Measurements from ENCODE around the gene FNDC10.

FNDC10 gene

GRCh38 chr1:1573843-1574720 lies 25.9 kb downstream of the FNDC10 start:
- Histone ChIP-seq H3K4me1 (ENCODE audit: control insufficient read depth, insufficient read depth, low read length) (0 out of 2 replicates have a peak, but pooled peaks cover 4% of the 10 kb centered on the region), H3K9ac (ENCODE audit: low read depth, low read length) (peak overlapping the region; percentile 97), H3K27me3 (ENCODE audit: control insufficient read depth, insufficient read depth, low read length) (no peaks in the 10 kb centered on the region; the same call in 1 of the 2 replicates), H3K36me3 (ENCODE audit: control insufficient read depth, insufficient read depth, low read length) (peaks cover 20% of the 10 kb centered on the region), H3K9me3 (ENCODE audit: control insufficient read depth, insufficient read depth, low read length) (no peaks in the 10 kb centered on the region), H3K27ac (ENCODE audit: low read depth, low read length) (peak overlapping the region; percentile 98), H3K4me3 (ENCODE audit: low read depth, low read length) (peak overlapping the region; percentile 91)

GRCh38 chr1:1569341-1569740 lies 30.6 kb downstream of the FNDC10 start:
- Histone ChIP-seq H3K36me3 (ENCODE audit: control insufficient read depth, insufficient read depth, low read length) (peaks cover 34% of the 10 kb centered on the region), H3K4me3 (ENCODE audit: low read depth, low read length) (no peak overlapping the region), H3K4me1 (ENCODE audit: control insufficient read depth, insufficient read depth, low read length) (peaks cover 11% of the 10 kb centered on the region; the same call in 1 of the 2 replicates), H3K9me3 (ENCODE audit: control insufficient read depth, insufficient read depth, low read length) (no peaks in the 10 kb centered on the region), H3K27ac (ENCODE audit: low read depth, low read length) (no peak overlapping the region), H3K27me3 (ENCODE audit: control insufficient read depth, insufficient read depth, low read length) (no peaks in the 10 kb centered on the region), H3K9ac (ENCODE audit: low read depth, low read length) (no peak overlapping the region)

- Histone ChIP-seq H3K4me3 (ENCODE audit: low read depth, low read length) (no peak overlapping the region), H3K9ac (ENCODE audit: low read depth, low read length) (no peak overlapping the region), H3K27ac (ENCODE audit: low read depth, low read length) (peak overlapping the region; percentile 77), H3K4me1 (ENCODE audit: control insufficient read depth, insufficient read depth, low read length) (peaks cover 11% of the 10 kb centered on the region; the same call in 1 of the 2 replicates), H3K36me3 (ENCODE audit: control insufficient read depth, insufficient read depth, low read length) (peaks cover 47% of the 10 kb centered on the region), H3K9me3 (ENCODE audit: control insufficient read depth, insufficient read depth, low read length) (no peaks in the 10 kb centered on the region), H3K27me3 (ENCODE audit: control insufficient read depth, insufficient read depth, low read length) (no peaks in the 10 kb centered on the region)
These were observed 32.0 kb downstream of the FNDC10 start for GRCh38 chr1:1567891-1568291.

GRCh38 chr1:1567152-1567875 lies 32.6 kb downstream of the FNDC10 start:
- peak overlapping the region; percentile 31 for H3K27ac ChIP-seq (ENCODE audit: low read depth, low read length)
- peaks cover 51% of the 10 kb centered on the region for H3K36me3 ChIP-seq (ENCODE audit: control insufficient read depth, insufficient read depth, low read length)
- H3K27me3 ChIP-seq (ENCODE audit: control insufficient read depth, insufficient read depth, low read length), result no peaks in the 10 kb centered on the region
- H3K9ac ChIP-seq (ENCODE audit: low read depth, low read length), result no peak overlapping the region
- H3K4me1 ChIP-seq (ENCODE audit: control insufficient read depth, insufficient read depth, low read length), result peaks cover 11% of the 10 kb centered on the region; the same call in 1 of the 2 replicates
- no peak overlapping the region; the same call in 1 of the 2 replicates for H3K4me3 ChIP-seq (ENCODE audit: low read depth, low read length)
- H3K9me3 ChIP-seq (ENCODE audit: control insufficient read depth, insufficient read depth, low read length), result no peaks in the 10 kb centered on the region

GRCh38 chr1:1565340-1565739 lies 34.6 kb downstream of the FNDC10 start:
- Histone ChIP-seq H3K27me3 (ENCODE audit: control insufficient read depth, insufficient read depth, low read length) (no peaks in the 10 kb centered on the region), H3K4me1 (ENCODE audit: control insufficient read depth, insufficient read depth, low read length) (peaks cover 11% of the 10 kb centered on the region; the same call in 1 of the 2 replicates), H3K9me3 (ENCODE audit: control insufficient read depth, insufficient read depth, low read length) (no peaks in the 10 kb centered on the region), H3K9ac (ENCODE audit: low read depth, low read length) (no peak overlapping the region), H3K27ac (ENCODE audit: low read depth, low read length) (no peak overlapping the region), H3K36me3 (ENCODE audit: control insufficient read depth, insufficient read depth, low read length) (peaks cover 58% of the 10 kb centered on the region), H3K4me3 (ENCODE audit: low read depth, low read length) (no peak overlapping the region)

GRCh38 chr1:1564268-1564667 lies 35.7 kb downstream of the FNDC10 start:
- H3K36me3 ChIP-seq (ENCODE audit: control insufficient read depth, insufficient read depth, low read length), result peaks cover 50% of the 10 kb centered on the region
- H3K9me3 ChIP-seq (ENCODE audit: control insufficient read depth, insufficient read depth, low read length), result no peaks in the 10 kb centered on the region
- peaks cover 11% of the 10 kb centered on the region; the same call in 1 of the 2 replicates for H3K4me1 ChIP-seq (ENCODE audit: control insufficient read depth, insufficient read depth, low read length)
- H3K27me3 ChIP-seq (ENCODE audit: control insufficient read depth, insufficient read depth, low read length), result no peaks in the 10 kb centered on the region
- no peak overlapping the region for H3K9ac ChIP-seq (ENCODE audit: low read depth, low read length)
- no peak overlapping the region for H3K4me3 ChIP-seq (ENCODE audit: low read depth, low read length)
- H3K27ac ChIP-seq (ENCODE audit: low read depth, low read length), result no peak overlapping the region

GRCh38 chr1:1563688-1564087 lies 36.2 kb downstream of the FNDC10 start:
- H3K9me3 ChIP-seq (ENCODE audit: control insufficient read depth, insufficient read depth, low read length), result no peaks in the 10 kb centered on the region
- H3K4me1 ChIP-seq (ENCODE audit: control insufficient read depth, insufficient read depth, low read length), result peaks cover 11% of the 10 kb centered on the region; the same call in 1 of the 2 replicates
- H3K4me3 ChIP-seq (ENCODE audit: low read depth, low read length), result no peak overlapping the region
- no peaks in the 10 kb centered on the region for H3K27me3 ChIP-seq (ENCODE audit: control insufficient read depth, insufficient read depth, low read length)
- H3K9ac ChIP-seq (ENCODE audit: low read depth, low read length), result no peak overlapping the region
- no peak overlapping the region for H3K27ac ChIP-seq (ENCODE audit: low read depth, low read length)
- H3K36me3 ChIP-seq (ENCODE audit: control insufficient read depth, insufficient read depth, low read length), result peaks cover 50% of the 10 kb centered on the region

- peaks cover 50% of the 10 kb centered on the region for H3K36me3 ChIP-seq (ENCODE audit: control insufficient read depth, insufficient read depth, low read length)
These were observed 37.3 kb downstream of the FNDC10 start for GRCh38 chr1:1562556-1563195.

GRCh38 chr1:1561801-1562470 lies 38.0 kb downstream of the FNDC10 start:
- Histone ChIP-seq H3K9me3 (ENCODE audit: control insufficient read depth, insufficient read depth, low read length) (no peaks in the 10 kb centered on the region), H3K4me1 (ENCODE audit: control insufficient read depth, insufficient read depth, low read length) (no peaks in the 10 kb centered on the region), H3K4me3 (ENCODE audit: low read depth, low read length) (no peak overlapping the region), H3K9ac (ENCODE audit: low read depth, low read length) (no peak overlapping the region), H3K27me3 (ENCODE audit: control insufficient read depth, insufficient read depth, low read length) (no peaks in the 10 kb centered on the region), H3K36me3 (ENCODE audit: control insufficient read depth, insufficient read depth, low read length) (peaks cover 51% of the 10 kb centered on the region), H3K27ac (ENCODE audit: low read depth, low read length) (no peak overlapping the region)

More at GRCh38 chr1:1562556-1563195, 37.3 kb downstream of the FNDC10 start:
- Histone ChIP-seq H3K9me3 (ENCODE audit: control insufficient read depth, insufficient read depth, low read length) (no peaks in the 10 kb centered on the region), H3K4me1 (ENCODE audit: control insufficient read depth, insufficient read depth, low read length) (peaks cover 6% of the 10 kb centered on the region; the same call in 1 of the 2 replicates), H3K9ac (ENCODE audit: low read depth, low read length) (no peak overlapping the region), H3K4me3 (ENCODE audit: low read depth, low read length) (no peak overlapping the region), H3K27me3 (ENCODE audit: control insufficient read depth, insufficient read depth, low read length) (no peaks in the 10 kb centered on the region), H3K27ac (ENCODE audit: low read depth, low read length) (no peak overlapping the region)

- H3K4me3 ChIP-seq (ENCODE audit: low read depth, low read length), result no peak overlapping the region
- no peak overlapping the region for H3K9ac ChIP-seq (ENCODE audit: low read depth, low read length)
- no peaks in the 10 kb centered on the region for H3K4me1 ChIP-seq (ENCODE audit: control insufficient read depth, insufficient read depth, low read length)
- H3K9me3 ChIP-seq (ENCODE audit: control insufficient read depth, insufficient read depth, low read length), result no peaks in the 10 kb centered on the region
- H3K27ac ChIP-seq (ENCODE audit: low read depth, low read length), result no peak overlapping the region
- H3K36me3 ChIP-seq (ENCODE audit: control insufficient read depth, insufficient read depth, low read length), result peaks cover 47% of the 10 kb centered on the region
- H3K27me3 ChIP-seq (ENCODE audit: control insufficient read depth, insufficient read depth, low read length), result no peaks in the 10 kb centered on the region
These were observed 39.8 kb downstream of the FNDC10 start for GRCh38 chr1:1560178-1560577.

All from HUES48 (cell line).